Measurements from ENCODE around the gene COX19. TPM values are rescaled to one million over a fixed set of nuclear protein-coding genes. Genes with fewer than 3 reads are reported as not detected.

COX19 gene
- total RNA-seq, 1 donor from 2014 or later = 5.4 TPM

DNA sequence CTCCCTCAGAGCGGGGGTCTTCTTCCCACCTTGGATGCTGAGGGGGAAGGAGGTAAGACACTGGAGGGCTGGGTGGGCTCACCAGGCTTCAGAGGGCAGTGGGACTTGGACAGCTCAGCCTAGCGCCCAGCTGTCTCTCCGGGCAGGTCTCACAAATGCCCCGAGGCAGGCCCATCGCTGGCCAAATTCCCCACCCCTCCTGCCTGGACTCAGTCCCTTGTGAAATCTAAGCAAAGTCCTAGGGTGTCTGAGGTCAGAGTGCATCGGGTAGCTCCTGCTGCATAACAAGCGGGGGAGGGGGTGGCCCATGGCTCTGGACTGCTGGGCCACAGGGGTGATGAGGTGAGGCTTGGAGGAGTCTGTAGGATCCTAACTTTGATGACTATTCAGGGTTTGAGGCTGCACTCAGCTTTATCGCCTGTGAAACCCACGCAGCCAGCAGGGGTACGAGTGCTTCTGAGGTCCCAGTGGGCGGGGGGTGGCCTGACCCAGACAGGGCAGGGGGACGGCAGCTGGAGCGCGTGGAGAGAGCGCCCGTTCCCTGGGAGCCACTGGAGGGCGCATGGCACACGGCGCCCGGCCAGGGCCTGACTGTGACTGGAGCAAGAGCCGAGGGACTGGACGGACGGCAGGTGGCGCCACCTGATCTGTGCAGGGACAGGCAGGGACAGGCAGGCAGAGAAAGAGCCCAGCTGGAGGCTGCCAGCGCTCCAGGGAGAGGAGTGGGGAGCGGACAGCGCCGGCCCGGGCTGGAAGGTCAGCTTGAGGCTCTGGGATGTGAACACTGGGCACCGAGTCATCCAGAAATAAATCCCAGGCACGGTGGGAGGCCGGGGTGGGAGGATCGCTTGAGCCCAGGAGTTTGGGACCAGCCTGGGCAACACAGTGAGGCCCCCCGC, 17.6 kb upstream of the COX19 start:
- DNase-seq (ENCODE audit: low read depth in 2 of 2) = peak; percentile 96 to 99

DNA sequence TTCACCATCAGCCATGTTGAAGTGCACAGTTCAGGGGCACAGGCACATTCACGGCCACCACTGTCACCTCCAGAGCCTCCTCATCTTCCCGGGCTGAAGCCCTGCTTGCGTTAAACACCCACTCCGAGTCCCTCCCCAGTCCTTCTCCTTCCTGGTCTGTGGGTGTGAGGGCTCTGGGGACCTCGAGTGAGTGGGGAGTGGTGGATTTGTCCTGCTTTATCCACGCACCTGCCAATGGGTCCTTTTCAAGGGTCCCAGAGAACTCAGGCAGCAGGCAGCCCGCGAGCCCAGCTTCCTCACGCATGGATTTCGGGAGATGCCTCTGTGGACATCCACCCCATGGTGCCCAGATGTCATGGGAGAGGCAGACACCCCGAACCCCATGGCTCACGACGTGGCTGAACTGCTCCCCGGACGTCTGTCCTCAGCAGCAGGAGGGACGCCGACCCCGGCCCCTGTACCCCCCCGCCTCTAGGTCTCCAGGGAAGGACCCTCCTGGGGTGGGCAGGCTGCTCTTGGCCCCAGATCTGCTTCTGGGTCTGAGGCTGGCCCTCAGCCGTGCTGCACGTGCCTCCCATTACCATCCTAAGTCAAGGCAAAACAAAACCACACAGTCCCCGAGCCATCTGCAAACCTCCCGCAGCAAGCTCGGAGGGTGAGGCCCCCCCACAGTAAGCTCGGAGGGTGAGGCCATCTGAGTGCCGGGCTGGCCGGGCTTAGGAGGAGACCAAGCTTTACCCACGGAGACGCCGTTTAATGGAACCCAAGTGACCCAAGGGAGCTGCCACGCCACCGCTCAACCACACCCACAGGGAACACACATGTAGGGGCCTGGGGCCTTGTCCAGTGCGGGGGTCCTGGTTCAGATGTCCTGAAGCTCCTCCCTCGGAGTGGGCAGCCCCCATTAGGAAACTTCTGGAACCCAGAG, 16.6 kb upstream of the COX19 start:
- DNase-seq (ENCODE audit: low read depth in 2 of 2) = no peak

DNA sequence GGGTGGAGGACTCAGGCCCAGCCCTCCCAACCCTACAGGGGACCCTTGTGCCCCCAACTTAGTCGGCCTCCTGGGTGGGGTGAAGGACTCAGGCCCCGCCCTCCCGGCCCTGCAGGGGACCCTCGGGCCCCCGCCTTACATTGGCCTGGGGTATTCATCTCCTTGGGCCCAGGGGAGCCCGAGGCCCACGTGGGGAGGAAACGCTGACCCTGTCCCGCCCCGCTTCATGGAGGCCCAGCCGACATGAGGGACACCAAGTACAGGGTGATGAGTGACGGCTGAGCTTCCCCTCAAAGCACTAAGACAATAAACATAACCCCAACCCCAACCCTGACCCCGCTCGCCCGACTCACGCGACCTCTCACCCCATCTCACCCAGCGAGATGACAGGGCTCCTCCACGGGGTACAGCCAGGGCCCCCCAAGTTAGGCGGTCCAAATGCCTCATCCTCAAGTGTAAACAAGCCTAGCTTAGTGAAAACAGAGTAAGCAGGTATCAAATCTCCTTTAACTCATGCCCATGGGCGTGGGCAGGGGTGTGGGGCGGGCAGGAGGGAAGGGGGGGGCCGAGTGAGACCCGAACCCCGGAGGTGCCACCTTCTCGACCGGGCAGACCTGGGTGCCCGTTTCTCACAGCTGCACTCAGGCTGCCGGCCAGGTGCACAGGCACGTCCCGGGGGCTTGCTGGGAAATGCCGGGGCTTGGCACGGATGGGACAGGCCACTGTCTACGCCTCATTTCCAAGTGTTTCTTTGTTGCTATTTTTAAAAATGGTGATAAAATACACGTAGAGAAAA, 15.8 kb upstream of the COX19 start:
- DNase-seq (ENCODE audit: low read depth in 2 of 2) = no peak

DNA sequence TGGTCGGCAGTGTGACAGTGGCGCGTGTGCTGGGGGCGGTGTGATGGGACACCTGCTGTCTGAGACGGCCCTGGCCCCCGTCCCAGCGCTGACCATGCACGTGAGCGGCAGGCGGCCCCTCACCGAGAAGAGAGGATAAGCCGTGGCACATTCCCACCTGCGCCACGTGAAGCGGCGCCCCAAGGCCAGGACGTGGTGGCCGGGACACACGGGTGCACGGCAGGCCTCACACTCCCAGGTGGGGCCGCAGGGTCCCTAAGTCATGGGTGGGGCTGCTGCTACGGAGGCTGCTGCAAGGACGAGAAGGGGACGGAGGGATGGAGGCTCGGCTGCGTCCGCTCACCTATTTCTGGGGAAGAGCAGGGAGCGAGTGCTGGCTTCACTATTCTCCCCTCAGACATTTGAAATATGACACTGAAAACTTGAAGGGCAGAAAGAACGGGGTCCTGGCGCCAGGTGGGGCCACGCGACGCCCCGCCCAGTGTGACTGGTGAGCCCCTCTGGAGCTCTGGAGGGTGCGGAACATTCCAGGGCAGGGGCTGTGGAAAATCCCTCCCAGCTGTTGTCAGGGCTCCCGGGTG, 15.1 kb upstream of the COX19 start:
- DNase-seq (ENCODE audit: low read depth in 2 of 2) = no peak

DNA sequence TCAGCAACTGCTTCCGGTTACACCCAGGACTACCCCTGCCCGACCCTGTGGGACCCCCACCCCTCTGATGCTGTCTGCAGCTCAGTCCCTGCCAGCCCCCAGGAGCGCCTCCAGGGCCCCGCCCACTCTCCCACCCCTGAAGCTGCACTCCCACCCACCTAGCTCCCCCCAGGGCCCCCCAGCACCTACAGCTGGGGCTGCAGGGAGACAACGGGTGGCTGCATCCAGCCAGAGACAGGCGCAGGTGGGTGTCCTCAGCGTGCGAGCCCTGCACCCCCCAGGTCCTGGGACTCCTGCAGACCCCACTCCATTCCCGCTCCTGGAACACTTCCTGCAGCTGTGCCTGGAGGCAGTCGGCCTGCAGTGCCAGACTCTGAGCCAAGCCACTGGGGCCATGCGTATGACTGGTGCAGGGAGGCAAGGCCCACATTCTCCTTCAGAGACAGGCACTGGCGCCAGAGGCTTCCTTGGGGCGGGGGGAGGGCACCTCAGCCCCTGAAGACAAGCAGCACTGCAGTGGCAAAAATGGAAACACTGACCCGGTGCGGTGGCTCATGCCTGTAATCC, 13.7 kb upstream of the COX19 start:
- no peak for DNase-seq (ENCODE audit: low read depth in 2 of 2)

DNA sequence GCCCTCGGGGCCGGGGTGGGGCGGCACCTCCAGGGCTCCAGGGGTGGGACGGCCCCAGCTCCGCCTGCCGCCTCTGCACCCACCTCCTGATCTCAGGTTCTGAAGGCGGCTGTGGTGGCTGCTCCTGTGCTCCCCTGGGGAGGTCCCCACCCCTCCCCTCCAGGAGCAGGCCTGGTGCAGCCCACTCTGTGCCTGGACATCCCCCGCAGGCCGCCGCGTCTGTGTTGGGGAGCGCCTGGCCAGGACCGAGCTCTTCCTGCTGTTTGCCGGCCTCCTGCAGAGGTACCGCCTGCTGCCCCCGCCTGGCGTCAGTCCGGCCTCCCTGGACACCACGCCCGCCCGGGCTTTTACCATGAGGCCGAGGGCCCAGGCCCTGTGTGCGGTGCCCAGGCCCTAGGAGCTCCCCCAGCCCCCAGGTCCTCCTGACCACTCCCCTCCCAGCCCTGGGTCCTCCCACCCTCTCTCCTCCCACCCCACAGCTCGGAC, 13.1 kb upstream of the COX19 start:
- DNase-seq (ENCODE audit: low read depth in 2 of 2) = peak; percentile 15 to 59

DNA sequence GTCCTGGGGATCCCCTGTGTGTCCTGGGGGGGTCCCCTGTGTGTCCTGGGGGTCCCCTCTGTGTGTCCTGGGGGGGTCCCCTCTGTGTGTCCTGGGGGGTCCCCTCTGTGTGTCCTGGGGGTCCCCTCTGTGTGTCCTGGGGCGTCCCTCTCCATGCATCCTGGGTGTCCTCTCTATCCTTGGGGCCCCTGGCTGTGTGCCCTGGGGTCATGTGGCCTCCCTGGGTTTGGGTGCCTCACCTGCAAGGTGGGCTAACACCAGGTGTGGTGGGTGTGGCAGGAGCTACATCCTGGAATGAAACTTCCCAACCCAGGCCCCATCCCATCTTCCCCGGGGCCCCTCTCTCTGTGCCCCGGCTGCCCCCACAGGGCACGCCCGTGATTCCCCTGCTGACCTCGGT, 12.6 kb upstream of the COX19 start:
- DNase-seq (ENCODE audit: low read depth in 2 of 2) = no peak

DNA sequence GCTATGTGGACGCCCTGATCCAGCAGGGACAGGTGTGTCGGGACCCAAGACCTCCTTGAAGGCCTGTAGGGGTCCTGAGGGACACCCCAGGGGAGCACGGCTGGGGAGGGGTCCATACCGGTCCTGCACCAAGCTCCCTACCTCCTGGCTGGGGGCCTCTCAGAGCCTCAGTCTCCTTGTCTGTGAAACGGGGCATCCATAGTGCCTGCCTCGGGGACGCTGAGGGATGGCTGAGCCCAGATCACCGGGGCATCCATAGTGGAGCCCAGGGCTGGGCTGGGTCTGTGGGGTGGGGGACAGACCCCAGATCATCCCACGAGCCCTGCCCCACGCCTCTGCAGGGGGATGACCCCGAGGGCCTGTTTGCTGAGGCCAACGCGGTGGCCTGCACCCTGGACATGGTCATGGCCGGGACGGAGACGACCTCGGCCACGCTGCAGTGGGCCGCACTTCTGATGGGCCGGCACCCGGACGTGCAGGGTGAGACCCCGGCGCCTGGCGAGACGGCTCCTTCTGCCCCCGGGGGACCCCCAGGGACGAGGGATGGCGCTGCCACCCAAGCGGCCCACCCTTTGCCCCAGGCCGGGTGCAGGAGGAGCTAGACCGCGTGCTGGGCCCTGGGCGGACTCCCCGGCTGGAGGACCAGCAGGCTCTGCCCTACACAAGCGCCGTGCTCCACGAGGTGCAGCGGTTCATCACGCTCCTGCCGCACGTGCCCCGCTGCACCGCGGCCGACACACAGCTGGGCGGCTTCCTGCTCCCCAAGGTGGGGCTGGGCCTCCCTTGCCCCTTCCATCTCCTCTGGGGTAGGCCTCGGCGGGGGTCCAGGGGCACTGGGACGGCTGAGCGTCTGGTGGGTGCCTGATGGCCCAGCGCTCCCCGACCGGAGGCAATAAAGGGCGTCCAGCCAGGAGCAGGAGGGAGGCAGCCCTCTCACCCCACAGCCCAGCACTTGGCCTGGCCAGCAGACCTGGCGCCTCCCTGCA, 11.7 kb upstream of the COX19 start:
- DNase-seq (ENCODE audit: low read depth in 2 of 2) = no peak

DNA sequence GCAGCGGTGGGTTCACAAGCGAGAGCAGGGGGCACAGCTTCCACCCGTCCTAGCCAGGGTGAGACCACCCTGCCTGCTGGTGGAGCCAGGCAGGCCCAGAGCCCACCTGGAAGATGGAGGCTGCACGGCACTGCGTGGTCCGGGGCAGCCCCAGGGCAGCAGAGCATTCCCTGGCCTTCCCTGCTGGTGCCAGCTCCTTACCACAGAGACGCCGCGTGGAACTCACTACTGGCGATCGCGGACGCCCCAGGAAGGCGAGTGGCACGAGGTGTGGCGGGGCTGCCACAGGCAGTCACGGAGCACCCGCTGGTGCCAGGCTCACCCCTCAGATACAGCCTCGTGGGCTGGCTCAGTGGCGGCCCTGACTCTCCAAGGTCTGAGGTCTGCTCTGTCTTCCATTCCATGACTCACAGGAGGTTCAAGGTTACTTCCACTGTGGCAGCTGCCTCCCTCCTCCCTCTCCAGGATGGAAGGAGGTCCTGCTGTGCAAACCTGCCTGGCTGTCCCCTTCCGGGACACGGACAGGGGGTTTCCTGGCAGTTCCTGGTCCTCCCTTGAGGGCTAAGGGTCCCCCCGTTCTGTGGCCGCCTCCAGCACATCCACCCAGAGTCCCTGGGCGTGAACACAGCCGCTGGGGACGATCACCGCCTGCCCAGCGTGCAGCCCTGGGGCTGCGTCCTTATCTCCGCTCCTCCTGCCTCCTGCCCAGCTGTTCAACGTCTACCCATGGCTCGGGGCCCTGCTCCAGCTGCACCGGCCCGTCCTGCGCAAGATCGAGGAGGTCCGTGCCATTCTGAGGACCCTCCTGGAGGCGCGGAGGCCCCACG, 10.8 kb upstream of the COX19 start:
- DNase-seq (ENCODE audit: low read depth in 2 of 2) = peak in 1 of 2 donors; percentile 45

DNA sequence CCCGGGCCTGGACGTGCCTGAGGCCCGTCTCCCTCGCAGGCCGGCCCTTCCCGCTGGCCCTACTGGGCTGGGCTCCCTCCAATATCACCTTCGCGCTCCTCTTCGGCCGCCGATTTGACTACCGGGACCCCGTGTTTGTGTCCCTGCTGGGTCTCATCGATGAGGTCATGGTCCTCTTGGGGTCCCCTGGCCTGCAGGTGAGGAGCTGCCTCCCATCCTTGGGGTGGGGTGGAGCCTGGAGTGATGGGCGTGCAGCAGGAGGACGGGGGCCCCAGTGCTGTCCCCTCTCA, 9.7 kb upstream of the COX19 start:
- no peak for DNase-seq (ENCODE audit: low read depth in 2 of 2)

DNA sequence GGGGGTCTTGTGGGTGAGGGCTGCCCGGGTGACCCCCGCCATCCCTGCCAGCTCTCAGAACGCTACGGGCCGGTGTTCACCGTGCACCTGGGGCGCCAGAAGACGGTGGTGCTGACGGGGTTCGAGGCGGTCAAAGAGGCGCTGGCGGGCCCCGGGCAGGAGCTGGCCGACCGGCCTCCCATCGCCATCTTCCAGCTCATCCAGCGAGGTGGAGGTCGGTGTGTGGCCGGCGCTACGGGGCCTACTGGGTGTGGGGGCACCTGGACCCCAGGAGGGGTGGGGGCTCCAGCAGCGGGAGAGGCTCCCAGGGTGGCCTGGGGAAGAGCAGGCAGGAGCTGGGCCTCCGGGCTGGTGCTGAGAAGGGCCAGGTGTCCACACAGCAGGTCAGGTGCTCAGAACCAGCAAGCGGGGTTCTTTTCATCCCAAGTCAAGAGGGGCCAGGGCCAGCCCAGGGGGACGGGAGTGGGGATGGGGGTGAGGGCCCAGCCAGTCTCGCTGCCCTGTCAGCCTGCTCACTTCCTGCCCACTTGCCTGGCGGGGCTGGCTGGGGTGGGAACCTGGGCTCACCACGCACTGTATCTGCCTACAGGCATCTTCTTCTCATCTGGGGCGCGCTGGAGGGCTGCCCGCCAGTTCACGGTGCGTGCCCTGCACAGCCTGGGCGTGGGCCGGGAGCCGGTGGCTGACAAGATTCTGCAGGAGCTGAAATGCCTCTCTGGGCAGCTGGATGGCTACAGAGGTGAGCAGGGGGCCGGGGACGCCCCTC, 9.2 kb upstream of the COX19 start:
- DNase-seq (ENCODE audit: low read depth in 2 of 2) = no peak

DNA sequence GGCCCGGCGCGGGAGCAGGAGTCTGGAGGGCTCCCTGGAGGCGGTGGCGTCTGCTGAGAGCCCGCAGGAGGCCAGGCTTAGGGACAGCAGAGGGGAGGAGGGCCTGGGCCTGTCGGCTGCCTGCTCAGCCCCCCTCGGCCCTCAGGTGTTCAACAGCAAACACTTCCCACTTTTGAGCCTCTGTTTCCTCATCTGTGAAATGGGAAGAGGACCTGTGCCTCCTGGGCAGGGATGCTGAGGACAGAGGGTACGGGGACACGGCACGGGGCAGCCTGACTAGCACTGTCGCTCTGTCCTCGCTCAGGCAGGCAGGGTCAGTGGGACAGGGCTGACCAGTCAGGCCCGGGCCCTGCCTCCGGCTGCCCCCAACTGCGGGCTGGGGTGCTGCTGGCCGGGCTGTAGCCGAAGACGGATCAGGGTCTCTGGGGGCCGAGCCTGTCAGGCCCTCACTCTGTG, 8.3 kb upstream of the COX19 start:
- no peak for DNase-seq (ENCODE audit: low read depth in 2 of 2)

DNA sequence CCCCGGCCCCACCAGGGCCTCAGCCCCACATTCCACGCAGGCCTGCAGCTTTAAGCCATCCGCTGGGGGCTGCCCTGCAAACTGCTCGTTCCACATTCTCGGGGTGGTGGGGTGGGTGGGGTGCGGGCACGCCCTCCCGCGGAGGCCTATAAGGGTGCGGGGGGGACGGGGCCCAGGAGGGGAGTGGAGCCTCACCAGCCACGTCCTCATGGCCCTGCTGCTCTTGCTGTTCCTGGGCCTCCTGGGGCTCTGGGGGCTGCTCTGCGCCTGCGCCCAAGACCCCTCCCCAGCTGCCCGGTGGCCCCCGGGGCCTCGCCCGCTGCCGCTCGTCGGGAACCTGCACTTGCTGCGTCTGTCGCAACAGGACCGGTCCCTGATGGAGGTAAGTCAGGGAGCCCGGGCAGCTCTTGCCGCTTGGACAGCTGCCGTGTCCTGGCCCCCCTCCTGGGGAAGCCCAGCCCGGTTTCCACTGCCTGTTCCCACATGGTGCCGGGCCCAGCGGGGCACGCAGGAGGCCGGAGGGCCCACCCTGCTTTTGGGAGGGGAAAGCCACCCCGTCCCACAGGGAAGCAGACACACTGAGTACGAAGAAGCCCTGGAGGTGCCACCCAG, 7.8 kb upstream of the COX19 start, which contains the start of gene CYP2W1:
Gene CYP2W1, plus strand, starts transcription at position 178 of the 612 bp plus-strand sequence. Its CDS starts 31 bp downstream, at position 209.
- no peak for DNase-seq (ENCODE audit: low read depth in 2 of 2)

DNA sequence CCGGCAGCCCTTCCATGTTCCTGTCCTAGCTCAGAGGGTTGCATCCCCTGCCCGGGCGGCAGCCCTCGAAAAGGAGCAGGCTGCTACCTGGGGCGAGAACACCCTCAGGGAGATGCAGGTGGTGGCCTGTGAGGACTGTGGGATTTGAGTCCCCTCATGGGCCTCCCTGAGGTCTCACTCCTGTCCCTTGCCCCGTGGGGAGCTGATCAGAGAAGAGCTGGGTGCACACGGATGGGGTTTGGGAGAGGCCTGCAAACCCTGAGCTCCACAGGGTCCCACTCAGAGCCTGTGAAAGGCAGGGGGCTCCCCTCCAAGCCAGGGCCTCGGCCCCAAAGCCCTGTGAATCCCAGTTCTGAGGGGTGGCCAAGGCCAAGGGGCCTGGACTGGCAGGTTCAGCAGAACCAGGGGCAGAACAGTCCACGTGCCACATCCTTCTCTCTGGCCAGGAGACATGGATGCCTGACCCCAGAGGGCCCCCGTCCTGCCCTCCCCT, 7.2 kb upstream of the COX19 start:
- no peak for DNase-seq (ENCODE audit: low read depth in 2 of 2)

DNA sequence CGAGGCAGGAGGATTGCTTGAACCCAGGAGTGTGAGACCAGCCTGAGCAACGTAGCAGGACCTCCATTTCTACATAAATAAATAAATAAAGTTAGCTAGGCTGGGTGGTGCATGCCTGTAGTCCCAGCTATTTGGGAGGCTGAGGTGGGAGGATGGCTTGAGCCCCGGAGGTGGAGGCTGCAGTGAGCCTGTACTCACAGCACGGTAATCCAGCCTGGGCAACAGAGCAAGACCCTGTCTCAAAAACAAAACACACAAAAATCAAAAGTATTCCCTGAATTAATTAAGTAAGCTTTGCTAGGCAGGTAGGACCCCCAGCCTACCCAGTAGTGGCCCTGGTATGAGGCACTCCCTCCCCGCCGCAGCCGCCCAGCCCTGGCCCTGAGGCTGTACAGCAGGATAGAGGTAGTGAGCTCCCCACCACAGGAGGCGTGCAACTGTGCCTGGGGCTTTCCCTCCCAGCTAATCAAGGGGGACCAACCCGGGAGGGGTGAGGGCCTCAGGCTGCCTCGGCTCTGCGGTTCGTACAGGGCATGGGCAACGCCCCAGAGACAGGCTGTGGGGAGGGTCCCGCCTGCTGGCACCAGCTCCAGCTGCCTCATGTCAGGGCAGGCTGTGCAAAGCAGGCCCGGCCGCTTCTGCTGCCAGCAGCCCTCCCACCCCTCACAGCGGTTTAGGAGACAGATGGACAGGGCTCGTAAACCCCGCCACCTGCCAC, 6.6 kb upstream of the COX19 start:
- DNase-seq (ENCODE audit: low read depth in 2 of 2) = no peak

DNA sequence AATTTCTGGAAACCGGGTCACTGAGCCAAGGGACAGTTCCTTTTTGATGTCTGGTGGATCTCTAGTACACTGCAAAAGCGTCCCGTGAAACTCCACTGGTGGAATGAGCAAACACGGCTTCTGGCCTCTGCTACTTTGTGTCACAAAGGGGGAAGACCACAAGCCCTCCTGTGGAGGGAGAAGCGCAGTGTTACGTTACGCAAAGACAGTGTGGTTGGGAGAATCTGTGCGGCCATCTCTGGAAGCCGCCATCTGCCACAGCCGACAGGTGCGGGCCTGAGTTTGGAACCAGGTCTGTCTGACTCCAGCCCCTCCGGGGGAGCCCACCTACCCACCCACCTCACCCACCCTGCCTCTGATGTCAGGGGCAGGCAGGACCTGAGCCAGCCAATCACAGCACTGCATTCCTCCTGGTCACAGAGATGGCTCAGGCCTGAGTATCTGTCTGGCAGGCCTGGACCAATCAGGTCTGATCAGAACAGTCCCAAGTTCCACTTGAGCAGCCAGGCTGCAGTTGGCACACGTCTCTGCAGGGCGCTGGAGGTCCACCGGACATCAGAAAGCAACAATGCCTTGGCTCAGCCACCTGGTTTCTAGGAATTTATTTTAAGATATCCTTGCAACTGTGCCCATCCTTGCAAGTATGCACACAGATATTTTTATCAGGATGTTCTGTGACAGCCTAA, 4.7 kb upstream of the COX19 start:
- peak in 1 of 2 donors; percentile 25 for DNase-seq (ENCODE audit: low read depth in 2 of 2)

All from lung microvascular endothelial cell (primary cell).